ENCODE results near the gene LRRC47.

LRRC47 gene

GRCh38 chr1:3796215-3797061 lies at the start of gene LRRC47:
LRRC47 (minus strand) TSS chr1:3796498; CDS start chr1:3796476, 22 bp downstream.
- TF ChIP-seq CTCF (IDR thresholded peaks at IDR 0.05; ENCODE audit: insufficient read depth, missing control alignments): no peak
- no peak for FAIRE-seq
- DNase-seq (ENCODE audit: insufficient read length, low spot score): peak; percentile 73

DNA sequence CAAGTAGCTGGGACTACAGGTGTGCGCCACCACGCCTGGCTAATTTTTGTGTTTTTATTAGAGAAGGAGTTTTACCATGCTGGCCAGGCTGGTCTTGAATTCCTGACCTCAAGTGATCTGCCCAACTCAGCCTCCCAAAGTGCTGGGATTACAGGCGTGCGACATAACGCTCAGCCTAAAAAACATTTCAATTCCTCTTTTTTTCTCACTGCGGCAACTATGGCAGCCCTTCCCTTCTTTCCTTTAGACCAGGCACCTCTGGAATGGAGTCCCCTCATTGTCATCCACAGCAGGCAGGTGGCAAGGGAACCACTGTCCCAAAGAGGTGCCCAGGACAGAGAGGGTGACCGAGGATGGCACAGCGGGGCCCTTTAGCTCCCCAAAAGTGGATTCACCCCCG lies 46.6 kb upstream of the LRRC47 start:
- FAIRE-seq (no peak), DNase-seq (ENCODE audit: insufficient read length, low spot score) (no peak)
- no peak for TF ChIP-seq CTCF (IDR thresholded peaks at IDR 0.05; ENCODE audit: insufficient read depth, missing control alignments)

DNA sequence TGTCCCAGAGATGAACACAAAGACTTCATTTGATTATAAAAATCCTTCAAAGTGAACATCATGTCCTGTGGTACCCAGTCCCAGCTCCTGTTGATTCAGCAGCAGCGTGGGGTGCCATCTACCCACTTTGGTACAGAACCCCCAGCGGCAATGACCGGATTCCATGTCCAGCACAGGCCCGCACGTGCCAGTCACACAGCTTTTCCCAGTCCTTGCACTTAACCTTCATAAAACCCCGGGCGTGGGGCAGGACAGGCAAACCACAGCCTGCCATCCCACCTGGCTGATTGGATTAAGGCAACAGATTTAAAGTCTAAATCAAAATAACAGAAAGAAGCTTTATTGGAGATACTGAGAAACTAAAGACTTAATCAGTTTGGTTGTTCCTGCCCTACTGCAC lies 45.2 kb upstream of the LRRC47 start:
- no peak for DNase-seq (ENCODE audit: insufficient read length, low spot score)
- FAIRE-seq: no peak
- TF ChIP-seq CTCF (IDR thresholded peaks at IDR 0.05; ENCODE audit: insufficient read depth, missing control alignments): no peak

- DNase-seq (ENCODE audit: insufficient read length, low spot score) (no peak), FAIRE-seq (no peak)
- no peak for TF ChIP-seq CTCF (IDR thresholded peaks at IDR 0.05; ENCODE audit: insufficient read depth, missing control alignments)
Observed at GRCh38 chr1:3838788-3839187, 42.5 kb upstream of the LRRC47 start.

- FAIRE-seq (no peak), DNase-seq (ENCODE audit: insufficient read length, low spot score) (no peak)
- no peak for TF ChIP-seq CTCF (IDR thresholded peaks at IDR 0.05; ENCODE audit: insufficient read depth, missing control alignments)
Observed at GRCh38 chr1:3837685-3838084, 41.4 kb upstream of the LRRC47 start.

DNA sequence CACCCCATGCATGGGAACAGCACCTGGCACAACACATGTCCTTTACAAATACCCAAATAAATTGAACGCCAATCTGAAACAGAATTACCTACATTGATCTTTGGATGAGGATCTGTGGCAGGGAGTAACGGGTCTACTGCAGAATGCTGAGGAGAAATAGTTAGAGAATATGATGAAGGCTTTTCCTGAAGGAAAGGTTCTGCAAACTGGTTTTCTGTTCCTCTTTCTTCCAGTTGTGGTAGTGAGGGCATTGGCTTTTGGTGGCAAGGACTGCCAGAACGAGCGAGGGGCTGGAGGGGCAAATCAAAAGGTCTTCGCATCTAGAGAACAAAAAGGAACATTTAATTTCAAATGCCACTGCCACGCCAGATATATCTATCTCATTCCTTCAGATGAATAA lies 40.9 kb upstream of the LRRC47 start:
- DNase-seq (ENCODE audit: insufficient read length, low spot score) (no peak), FAIRE-seq (no peak)
- no peak for TF ChIP-seq CTCF (IDR thresholded peaks at IDR 0.05; ENCODE audit: insufficient read depth, missing control alignments)

GRCh38 chr1:3836421-3836820 lies 40.1 kb upstream of the LRRC47 start:
- FAIRE-seq (no peak), DNase-seq (ENCODE audit: insufficient read length, low spot score) (no peak)
- TF ChIP-seq CTCF (IDR thresholded peaks at IDR 0.05; ENCODE audit: insufficient read depth, missing control alignments): no peak

Measured in D721Med (cell line).